HG02885 (cell line): Measurements from ENCODE around the gene ZMYND10.

Experiments
- ATAC-seq: cut with Tn5 transposase; IDR thresholded peaks from one replicate; pipeline ENCODE4 v1.9.1; 2021; ENCODE audit warnings: mild to moderate bottlenecking; ENCODE audit not compliant: unreplicated experiment, poor library complexity

The ZMYND10 gene

GRCh38 chr3:50294492-50295403 lies 50.8 kb downstream of the ZMYND10 start:
- ATAC-seq: no peak

- ATAC-seq: no peak
Observed at GRCh38 chr3:50294089-50294488, 51.4 kb downstream of the ZMYND10 start.

GRCh38 chr3:50293079-50293801 lies 52.3 kb downstream of the ZMYND10 start:
- ATAC-seq: no peak

GRCh38 chr3:50292159-50293078 lies 53.1 kb downstream of the ZMYND10 start, which contains the start of gene IFRD2:
TSS of gene IFRD2 (minus strand) at chr3:50292429. CDS start at chr3:50292274, 155 bp downstream.
- ATAC-seq: peak; percentile 98
